HepG2 (cell line): ENCODE measurements around the gene PSMA7. TPM values are rescaled to one million over a fixed set of nuclear protein-coding genes. Genes with fewer than 3 reads are reported as not detected.

ENCODE experiments used
- ATAC-seq: fragments of 200-7000 bp; cut with Tn5 transposase; 3 replicates; pipeline ENCODE4 v1.9.1; 2020; ENCODE audit warnings: mild to moderate bottlenecking, moderate library complexity
- BruUV-seq: library from RNA; stranded (reverse); fragments of 400-500 nt; replicated peaks from 2 replicates; lab custom pipeline; 2021; lab: Mats Ljungman, UMichigan
- CTCF ChIA-PET: fragments of 300-600 bp; formaldehyde crosslinking; extraction: SDS; loops from one replicate; lab custom pipeline; 2021; ENCODE audit warnings: low total read pairs, inconsistent platforms, low intra/inter-chr PET ratio; lab: Yijun Ruan, JAX
- POLR2A ChIA-PET: fragments of 350-600 bp; sonication (Branson Sonifier 250); formaldehyde crosslinking; loops from one replicate; lab custom pipeline; 2020; ENCODE audit warnings: antibody characterized with exemption, inconsistent platforms; lab: Yijun Ruan, JAX
- DNase-seq: peaks from one replicate; pipeline ENCODE4 v3.0.0-alpha.2; 2015; ENCODE audit warnings: low spot score
- FAIRE-seq: peaks from 3 replicates; lab custom pipeline; 2011; peaks lifted over from hg19 to GRCh38; lab: Jason Lieb, UNC
- H2AFZ ChIP-seq: one replicate; pipeline ENCODE4 v1.6.1; 2011; ENCODE audit warnings: low read length, inconsistent platforms
- H3K27ac ChIP-seq: fragments of 300-600 bp; 3 replicates; pipeline ENCODE4 v1.8.0; 2011; ENCODE audit warnings: mixed run types, mild to moderate bottlenecking, mixed read lengths, low read length, inconsistent platforms; ENCODE audit not compliant: insufficient read depth; ENCODE audit errors: extremely low read length
- H3K27me3 ChIP-seq, 2 experiments: fragments of 200-600 bp in 1 of 2; 2 replicates in 1 of 2; 3 replicates in 1 of 2; pipeline versions ENCODE4 v1.6.0 to v1.8.0; 2011; ENCODE audit warnings: low read length in 2 of 2, mild to moderate bottlenecking in 2 of 2, moderate library complexity in 2 of 2, inconsistent platforms in 1 of 2; ENCODE audit not compliant: insufficient read depth in 2 of 2, control insufficient read depth in 1 of 2
- H3K36me3 ChIP-seq, 2 experiments: fragments of 200-600 bp in 1 of 2; replicated peaks in 1 of 2; 2 replicates in 1 of 2; 3 replicates in 1 of 2; pipeline versions ENCODE4 v1.5.1 to v1.8.0; 2011; ENCODE audit warnings: low read length in 2 of 2, inconsistent platforms in 1 of 2; ENCODE audit not compliant: insufficient read depth in 2 of 2, control insufficient read depth in 1 of 2
- H3K4me1 ChIP-seq: 2 replicates; pipeline ENCODE4 v1.5.1; 2012; ENCODE audit warnings: low read length, inconsistent platforms; ENCODE audit not compliant: insufficient read depth
- H3K4me2 ChIP-seq: 2 replicates; pipeline ENCODE4 v1.6.0; 2011; ENCODE audit warnings: low read depth, low read length, inconsistent platforms
- H3K4me3 ChIP-seq, 3 experiments: fragments of 200-600 bp in 1 of 3; sonication (generic), shearing (Covaris generic) in 1 of 3; replicated peaks in 1 of 3; 2 replicates each; pipeline ENCODE4 v1.5.1; 2011 to 2016; ENCODE audit warnings: low read length in 3 of 3, inconsistent platforms in 2 of 3, low read depth in 2 of 3, mild to moderate bottlenecking in 2 of 3, control low read depth in 1 of 3, mixed read lengths in 1 of 3; ENCODE audit not compliant: insufficient read depth in 1 of 3
- H3K79me2 ChIP-seq: one replicate; pipeline ENCODE4 v1.6.1; 2011; ENCODE audit warnings: low read length, inconsistent platforms; ENCODE audit not compliant: insufficient read depth
- H3K9ac ChIP-seq: 2 replicates; pipeline ENCODE4 v1.6.0; 2011; ENCODE audit warnings: mild to moderate bottlenecking, low read depth, low read length, inconsistent platforms; ENCODE audit not compliant: insufficient read depth
- H3K9me3 ChIP-seq: 2 replicates; pipeline ENCODE4 v1.5.1; 2012; ENCODE audit warnings: mild to moderate bottlenecking, low read length
- H4K20me1 ChIP-seq: 2 replicates; pipeline ENCODE4 v1.6.0; 2011; ENCODE audit warnings: inconsistent platforms, mild to moderate bottlenecking, low read length, moderate library complexity; ENCODE audit not compliant: insufficient read depth
- CSRNP2 ChIP-seq: sonication (generic); formaldehyde crosslinking; conservative IDR thresholded peaks from 2 replicates; pipeline ENCODE4 v1.8.0; 2022; ENCODE audit warnings: low read depth, missing genetic modification reagents
- E2F5 ChIP-seq: sonication (generic); formaldehyde crosslinking; conservative IDR thresholded peaks from 2 replicates; pipeline ENCODE4 v1.4.0; 2020; ENCODE audit warnings: missing genetic modification reagents
- JUN ChIP-seq: sonication (generic); formaldehyde crosslinking; IDR thresholded peaks from 2 replicates; pipeline ENCODE4 v1.4.0; 2020; ENCODE audit warnings: mild to moderate bottlenecking, missing genetic modification reagents
- MED1 ChIP-seq: sonication (generic); formaldehyde crosslinking; IDR thresholded peaks from 2 replicates; pipeline ENCODE4 v1.4.0; 2020; ENCODE audit warnings: missing genetic modification reagents
- PATZ1 ChIP-seq: sonication (generic); formaldehyde crosslinking; IDR thresholded peaks from 2 replicates; pipeline ENCODE4 v1.4.0; 2020; ENCODE audit warnings: missing genetic modification reagents
- TBL1XR1 ChIP-seq: fragments of 150-350 bp; IDR thresholded peaks from 2 replicates; pipeline ENCODE4 v1.6.1; 2014; ENCODE audit warnings: borderline replicate concordance, low read length; ENCODE audit not compliant: partially characterized antibody
- ZBTB21 ChIP-seq: sonication (generic); formaldehyde crosslinking; IDR thresholded peaks from 2 replicates; pipeline ENCODE4 v1.4.0; 2020; ENCODE audit warnings: missing genetic modification reagents
- ZNF432 ChIP-seq: sonication (generic); formaldehyde crosslinking; IDR thresholded peaks from 2 replicates; pipeline ENCODE4 v1.5.0; 2020; ENCODE audit warnings: missing genetic modification reagents, mild to moderate bottlenecking, borderline replicate concordance
- ZNF782 ChIP-seq: sonication (generic); formaldehyde crosslinking; IDR thresholded peaks from 2 replicates; pipeline ENCODE4 v1.4.0; 2020; ENCODE audit warnings: missing genetic modification reagents, mild to moderate bottlenecking, borderline replicate concordance
- ZNF850 ChIP-seq: sonication (generic); formaldehyde crosslinking; conservative IDR thresholded peaks from 2 replicates; pipeline ENCODE4 v1.9.0; 2021; ENCODE audit warnings: mild to moderate bottlenecking, missing genetic modification reagents
- WGBS: methylation state at CpG from one replicate; pipeline ENCODE4 v1.1.6; 2017; ENCODE audit warnings: low lambda C conversion rate; 5-methylcytosine and 5-hydroxymethylcytosine counted together
- in situ Hi-C: cut with HindIII; loops from 2 replicates; pipeline ENCODE4 v1.10.0; 2017; ENCODE audit warnings: low pct_unique_long_range_greater_than_20kb; ENCODE audit not compliant: extremely low pct_ligation_motif_present
- intact Hi-C: fragments of 100-400 bp; cut with micrococcal nuclease; formaldehyde crosslinking; loops from one replicate; pipeline ENCODE4 v1.10.0; 2022; ENCODE audit not compliant: unreplicated experiment
- polyA plus RNA-seq, 8 experiments: library from polyadenylated mRNA; depleted of rRNA in 3 of 8; stranded (reverse) in 7 of 8; unstranded in 1 of 8; fragments of >200 nt; fragmentation: Illumina TruSeq in 4 of 8; extraction: Trizol in 4 of 8; gene quantifications; 2 replicates each; pipeline versions ENCODE4 v1.2.1 to v1.2.3, GENCODE V29; 2011 to 2016; ENCODE audit warnings: low read depth in 4 of 8, missing spikeins in 1 of 8, mixed read lengths in 1 of 8; ENCODE audit not compliant: insufficient read depth in 1 of 8
- total RNA-seq, 5 experiments: library from RNA; depleted of rRNA; stranded (reverse); fragments of >200 nt; fragmentation: Illumina TruSeq; extraction: Trizol; gene quantifications; 2 replicates each; pipeline ENCODE4 v1.2.3, GENCODE V29; 2016; ENCODE audit warnings: low read depth in 1 of 5
- TF ChIP-seq, protein P1 (sequence below): sonication (generic); formaldehyde crosslinking; IDR thresholded peaks from 2 replicates; pipeline ENCODE4 v1.5.1; 2020; ENCODE audit warnings: missing genetic modification reagents, mild to moderate bottlenecking, borderline replicate concordance
- TF ChIP-seq, protein P2 (sequence below): sonication (generic); formaldehyde crosslinking; IDR thresholded peaks from 2 replicates; pipeline ENCODE4 v1.5.0; 2020; ENCODE audit warnings: missing genetic modification reagents

Gene PSMA7
- total and polyA plus RNA-seq, 2 of the 13 experiments (the other 11 are each of a cell fraction or from before 2014, with no cell fraction given): 531 to 631 TPM

DNA sequence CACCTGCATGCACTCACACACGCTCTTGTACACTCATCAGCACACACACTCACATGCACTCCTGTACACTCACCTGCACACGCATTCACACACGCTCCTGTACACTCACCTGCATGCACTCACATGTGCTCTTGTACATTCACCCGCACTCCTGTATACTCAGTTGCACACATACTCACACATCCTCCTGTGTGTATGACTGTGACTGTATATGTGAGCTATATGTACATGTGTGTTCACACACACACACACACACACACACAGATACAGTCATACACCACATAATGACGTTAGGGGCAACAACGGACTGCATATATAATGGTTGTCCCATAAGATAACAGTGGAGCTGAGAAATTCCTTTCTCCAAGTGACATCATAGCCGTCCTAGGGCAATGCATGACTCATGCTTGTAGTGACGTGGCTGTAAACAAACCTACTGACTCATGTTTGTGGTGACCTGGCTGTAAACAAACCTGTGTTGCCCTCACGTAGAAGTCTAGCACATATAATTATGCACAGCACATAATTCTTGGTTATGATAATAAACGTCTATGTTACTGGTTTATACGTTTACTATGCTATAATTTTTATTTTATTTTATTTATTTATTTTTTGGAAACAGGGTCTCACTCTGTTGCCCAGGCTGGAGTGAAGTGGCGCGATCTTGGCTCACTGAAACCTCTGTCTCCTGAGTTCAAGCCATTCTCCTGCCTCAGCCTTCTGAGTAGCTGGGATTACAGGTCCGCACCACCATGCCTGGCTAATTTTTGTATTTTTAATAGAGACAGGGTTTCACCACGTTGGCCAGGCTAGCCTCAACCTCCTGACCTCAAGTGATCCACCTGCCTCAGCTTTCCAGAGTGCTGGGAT, 54.7 kb downstream of the PSMA7 start:
- Histone ChIP-seq H3K4me1 (peaks cover 10% of the 10 kb centered on the region), H3K27me3 (peaks cover 13 to 46% of the 10 kb centered on the region in 2 experiments; a peak in 4 of 5 replicates), H3K36me3 (no peaks in the 10 kb centered on the region), H3K9ac (no peak overlapping the region), H3K4me3 (no peak overlapping the region), H3K4me2 (no peak overlapping the region), H3K9me3 (no peaks in the 10 kb centered on the region), H4K20me1 (no peaks in the 10 kb centered on the region), H3K79me2 (no peaks in the 10 kb centered on the region), H2AFZ (no peak overlapping the region), H3K27ac (no peak overlapping the region)
- peak; percentile 80 for DNase-seq
- peak; percentile 40 for ATAC-seq
- WGBS: 37% methylated on average over 15 of the region's 15 CpGs
- CTCF ChIA-PET: no interaction called here
- peak; percentile 43 for FAIRE-seq
- POLR2A ChIA-PET: interaction anchor here (0.6 to 3.9 kb wide), 4 partner anchors 21 to 36 kb away, joined by 4 to 36 read pairs (median 6); partner anchors contain the start of gene TAF4
- in situ Hi-C loops: no loop called here
- no TSS peak for BruUV-seq
- intact Hi-C loops: no loop called here
- TF ChIP-seq, protein P1, sequence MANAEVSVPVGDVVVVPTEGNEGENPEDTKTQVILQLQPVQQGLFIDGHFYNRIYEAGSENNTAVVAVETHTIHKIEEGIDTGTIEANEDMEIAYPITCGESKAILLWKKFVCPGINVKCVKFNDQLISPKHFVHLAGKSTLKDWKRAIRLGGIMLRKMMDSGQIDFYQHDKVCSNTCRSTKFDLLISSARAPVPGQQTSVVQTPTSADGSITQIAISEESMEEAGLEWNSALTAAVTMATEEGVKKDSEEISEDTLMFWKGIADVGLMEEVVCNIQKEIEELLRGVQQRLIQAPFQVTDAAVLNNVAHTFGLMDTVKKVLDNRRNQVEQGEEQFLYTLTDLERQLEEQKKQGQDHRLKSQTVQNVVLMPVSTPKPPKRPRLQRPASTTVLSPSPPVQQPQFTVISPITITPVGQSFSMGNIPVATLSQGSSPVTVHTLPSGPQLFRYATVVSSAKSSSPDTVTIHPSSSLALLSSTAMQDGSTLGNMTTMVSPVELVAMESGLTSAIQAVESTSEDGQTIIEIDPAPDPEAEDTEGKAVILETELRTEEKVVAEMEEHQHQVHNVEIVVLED (CRISPR knock-in tag): no peak
- peak; percentile 43 for TF ChIP-seq TBL1XR1
- TF ChIP-seq ZNF432 (CRISPR knock-in tag): no peak
- TF ChIP-seq, protein P2, sequence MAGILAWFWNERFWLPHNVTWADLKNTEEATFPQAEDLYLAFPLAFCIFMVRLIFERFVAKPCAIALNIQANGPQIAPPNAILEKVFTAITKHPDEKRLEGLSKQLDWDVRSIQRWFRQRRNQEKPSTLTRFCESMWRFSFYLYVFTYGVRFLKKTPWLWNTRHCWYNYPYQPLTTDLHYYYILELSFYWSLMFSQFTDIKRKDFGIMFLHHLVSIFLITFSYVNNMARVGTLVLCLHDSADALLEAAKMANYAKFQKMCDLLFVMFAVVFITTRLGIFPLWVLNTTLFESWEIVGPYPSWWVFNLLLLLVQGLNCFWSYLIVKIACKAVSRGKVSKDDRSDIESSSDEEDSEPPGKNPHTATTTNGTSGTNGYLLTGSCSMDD (CRISPR knock-in tag): no peak
- no peak for TF ChIP-seq CSRNP2
- TF ChIP-seq PATZ1 (CRISPR knock-in tag): no peak
- TF ChIP-seq ZNF782 (CRISPR knock-in tag): no peak
- no peak for TF ChIP-seq ZNF850 (CRISPR knock-in tag)
- TF ChIP-seq E2F5: no peak
- TF ChIP-seq ZBTB21 (CRISPR knock-in tag): peak; percentile 98
- TF ChIP-seq MED1: peak; percentile 20; the same call in 1 of the 2 replicates
- TF ChIP-seq JUN (CRISPR knock-in tag): peak; percentile 85; the same call in 1 of the 2 replicates
